ENCODE data around the gene RMRP. TPM values are rescaled to one million over a fixed set of nuclear protein-coding genes. Genes with fewer than 3 reads are reported as not detected.
"Not testable (repeated sequence)": the region's sequence is repeated elsewhere in the genome, so short reads cannot be mapped to it uniquely, and the experiment has no call there.

Gene RMRP
- total and polyA plus RNA-seq, 2 experiments from 2014 or later, result 15.3 to 8,626 TPM

DNA sequence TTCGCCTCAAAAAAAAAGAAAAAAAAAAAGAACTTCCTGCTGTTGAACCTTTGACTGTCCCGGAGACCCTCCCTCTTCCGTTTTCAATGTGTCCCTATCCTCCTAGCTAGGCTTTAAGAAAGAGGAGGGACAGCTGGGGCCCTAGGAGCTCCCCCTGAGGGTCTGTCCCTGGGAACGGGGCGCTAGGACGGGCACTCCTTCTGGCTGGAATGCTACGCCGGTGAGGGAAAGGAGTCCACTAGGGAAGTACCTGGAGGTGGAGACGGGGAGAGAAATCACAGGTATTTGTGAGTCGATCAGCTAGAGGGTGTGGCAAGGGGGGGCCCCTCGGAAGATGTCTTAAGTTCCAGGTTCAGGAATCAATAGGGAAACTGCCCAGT lies 11.7 kb downstream of the RMRP start:
- peaks cover 38% of the 10 kb centered on the region for H3K4me1 ChIP-seq (ENCODE audit: insufficient read depth)
- TF ChIP-seq ZNF114 (CRISPR knock-in tag; IDR thresholded peaks at IDR 0.05), result no peak
- TF ChIP-seq, protein P1, sequence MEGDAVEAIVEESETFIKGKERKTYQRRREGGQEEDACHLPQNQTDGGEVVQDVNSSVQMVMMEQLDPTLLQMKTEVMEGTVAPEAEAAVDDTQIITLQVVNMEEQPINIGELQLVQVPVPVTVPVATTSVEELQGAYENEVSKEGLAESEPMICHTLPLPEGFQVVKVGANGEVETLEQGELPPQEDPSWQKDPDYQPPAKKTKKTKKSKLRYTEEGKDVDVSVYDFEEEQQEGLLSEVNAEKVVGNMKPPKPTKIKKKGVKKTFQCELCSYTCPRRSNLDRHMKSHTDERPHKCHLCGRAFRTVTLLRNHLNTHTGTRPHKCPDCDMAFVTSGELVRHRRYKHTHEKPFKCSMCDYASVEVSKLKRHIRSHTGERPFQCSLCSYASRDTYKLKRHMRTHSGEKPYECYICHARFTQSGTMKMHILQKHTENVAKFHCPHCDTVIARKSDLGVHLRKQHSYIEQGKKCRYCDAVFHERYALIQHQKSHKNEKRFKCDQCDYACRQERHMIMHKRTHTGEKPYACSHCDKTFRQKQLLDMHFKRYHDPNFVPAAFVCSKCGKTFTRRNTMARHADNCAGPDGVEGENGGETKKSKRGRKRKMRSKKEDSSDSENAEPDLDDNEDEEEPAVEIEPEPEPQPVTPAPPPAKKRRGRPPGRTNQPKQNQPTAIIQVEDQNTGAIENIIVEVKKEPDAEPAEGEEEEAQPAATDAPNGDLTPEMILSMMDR (conservative IDR thresholded peaks at IDR 0.05; ENCODE audit: low read depth in 2 of 2), result peak; percentile 18 to 33; a peak in 2 of 4 replicates
- TF ChIP-seq, protein P2, sequence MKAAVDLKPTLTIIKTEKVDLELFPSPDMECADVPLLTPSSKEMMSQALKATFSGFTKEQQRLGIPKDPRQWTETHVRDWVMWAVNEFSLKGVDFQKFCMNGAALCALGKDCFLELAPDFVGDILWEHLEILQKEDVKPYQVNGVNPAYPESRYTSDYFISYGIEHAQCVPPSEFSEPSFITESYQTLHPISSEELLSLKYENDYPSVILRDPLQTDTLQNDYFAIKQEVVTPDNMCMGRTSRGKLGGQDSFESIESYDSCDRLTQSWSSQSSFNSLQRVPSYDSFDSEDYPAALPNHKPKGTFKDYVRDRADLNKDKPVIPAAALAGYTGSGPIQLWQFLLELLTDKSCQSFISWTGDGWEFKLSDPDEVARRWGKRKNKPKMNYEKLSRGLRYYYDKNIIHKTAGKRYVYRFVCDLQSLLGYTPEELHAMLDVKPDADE (IDR thresholded peaks at IDR 0.05), result 0 out of 2 replicates have a peak, but pooled peaks have one; percentile 28
- H3K27me3 ChIP-seq (ENCODE audit: insufficient read depth), result no peaks in the 10 kb centered on the region
- H3K27ac ChIP-seq (ENCODE audit: low read depth), result peak overlapping the region; percentile 87
- Mint-ChIP-seq H3K4me3 (peak overlapping the region; percentile 83), H3K9me3 (peaks cover 3% of the 10 kb centered on the region), H3K27ac (peak overlapping the region; percentile 80), H3K27me3 (ENCODE audit: insufficient read depth, low read depth, poor library complexity) (peaks cover 32% of the 10 kb centered on the region), H3K4me1 (peaks cover 43% of the 10 kb centered on the region), H3K36me3 (ENCODE audit: low read depth) (peaks cover under 1% of the 10 kb centered on the region)
- no peaks in the 10 kb centered on the region for H4K20me1 ChIP-seq (replicated peaks; ENCODE audit: insufficient read depth)
- peak overlapping the region; percentile 99 for H2AFZ ChIP-seq
- no peaks in the 10 kb centered on the region for H3K9me2 ChIP-seq (ENCODE audit: insufficient read depth)
- peaks cover 15% of the 10 kb centered on the region; the same call in 1 of the 2 replicates for H3F3A ChIP-seq (replicated peaks; ENCODE audit: low read depth)
- ATAC-seq, result peak; percentile 72
- DNase-seq (ENCODE audit: low spot score), result peak; percentile 91
- no peaks in the 10 kb centered on the region for H3K79me2 ChIP-seq (replicated peaks; ENCODE audit: insufficient read depth)
- H3K4me2 ChIP-seq, result peak overlapping the region; percentile 97
- H3K36me3 ChIP-seq (ENCODE audit: insufficient read depth), result no peaks in the 10 kb centered on the region
- H3K4me3 ChIP-seq, result peak overlapping the region; percentile 95

DNA sequence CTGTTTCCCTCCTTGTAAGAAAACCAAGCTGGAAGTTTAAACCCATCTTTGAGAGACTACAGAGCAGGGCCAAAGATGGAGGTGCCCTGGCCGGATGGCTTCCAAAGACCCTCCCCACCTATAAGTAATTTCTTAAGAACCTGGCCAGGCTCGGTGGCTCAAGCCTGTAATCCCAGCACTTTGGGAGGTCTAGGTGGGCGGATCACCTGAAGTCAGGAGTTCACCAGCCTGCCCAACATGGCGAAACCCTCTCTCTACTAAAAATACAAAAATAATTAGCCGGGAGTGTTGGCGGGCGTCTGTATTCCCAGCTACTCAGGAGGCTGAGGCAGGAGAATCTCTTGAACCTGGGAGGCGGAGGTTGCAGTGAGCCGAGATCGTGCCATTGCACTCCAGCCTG lies 12.1 kb downstream of the RMRP start:
- H3K4me2 ChIP-seq, result peak overlapping the region; percentile 97
- peaks cover 39% of the 10 kb centered on the region for H3K4me1 Mint-ChIP-seq
- not testable (repeated sequence) for H3K27me3 ChIP-seq (ENCODE audit: insufficient read depth); H3K36me3 ChIP-seq (ENCODE audit: insufficient read depth); H3K9me3 Mint-ChIP-seq; H4K20me1 ChIP-seq (replicated peaks; ENCODE audit: insufficient read depth); H3K79me2 ChIP-seq (replicated peaks; ENCODE audit: insufficient read depth); H3K9me2 ChIP-seq (ENCODE audit: insufficient read depth); H3K27ac Mint-ChIP-seq; H3K36me3 Mint-ChIP-seq (ENCODE audit: low read depth)
- peak overlapping the region; percentile 99 for H2AFZ ChIP-seq
- peaks cover 15% of the 10 kb centered on the region; the same call in 1 of the 2 replicates for H3F3A ChIP-seq (replicated peaks; ENCODE audit: low read depth)
- peaks cover 34% of the 10 kb centered on the region for H3K4me1 ChIP-seq (ENCODE audit: insufficient read depth)
- ATAC-seq, result peak; percentile 2; the same call in 2 of the 3 replicates
- peaks cover 31% of the 10 kb centered on the region for H3K27me3 Mint-ChIP-seq (ENCODE audit: insufficient read depth, low read depth, poor library complexity)
- peak overlapping the region; percentile 95 for H3K4me3 ChIP-seq
- H3K27ac ChIP-seq (ENCODE audit: low read depth), result peak overlapping the region; percentile 87
- peak overlapping the region; percentile 83 for H3K4me3 Mint-ChIP-seq
- DNase-seq (ENCODE audit: low spot score), result peak; percentile 30

DNA sequence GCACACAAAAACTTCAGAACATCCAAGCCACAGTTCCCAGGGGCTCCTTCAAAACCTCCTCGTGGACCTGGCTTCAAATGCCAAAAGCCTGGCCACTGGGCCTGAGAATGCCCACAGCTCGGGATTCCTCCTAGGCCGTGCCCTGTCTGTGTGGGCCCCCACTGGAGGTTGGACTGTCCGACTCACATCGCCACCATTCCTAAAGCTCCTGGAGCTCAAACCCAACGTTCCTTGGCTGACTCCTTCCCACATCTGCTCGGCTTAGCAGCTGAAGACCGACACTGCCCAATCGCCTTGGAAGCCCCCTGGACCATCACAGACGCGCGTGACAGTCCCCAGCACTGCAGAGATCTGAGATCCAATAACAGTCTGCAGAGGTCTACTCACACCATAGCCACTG lies 14.8 kb downstream of the RMRP start:
- H3K4me1 ChIP-seq (ENCODE audit: insufficient read depth), result peaks cover 12% of the 10 kb centered on the region
- no peak overlapping the region for H2AFZ ChIP-seq
- peaks cover 13% of the 10 kb centered on the region for H3K4me1 Mint-ChIP-seq
- H3K4me3 ChIP-seq, result no peak overlapping the region
- H3F3A ChIP-seq (replicated peaks; ENCODE audit: low read depth), result peaks cover 14% of the 10 kb centered on the region; the same call in 1 of the 2 replicates
- H3K27me3 Mint-ChIP-seq (ENCODE audit: insufficient read depth, low read depth, poor library complexity), result peaks cover 21% of the 10 kb centered on the region
- DNase-seq (ENCODE audit: low spot score), result no peak
- H3K4me3 Mint-ChIP-seq, result no peak overlapping the region
- H3K4me2 ChIP-seq, result no peak overlapping the region
- H4K20me1 ChIP-seq (replicated peaks; ENCODE audit: insufficient read depth), result no peaks in the 10 kb centered on the region
- H3K27ac ChIP-seq (ENCODE audit: low read depth), result no peak overlapping the region
- H3K27me3 ChIP-seq (ENCODE audit: insufficient read depth), result no peaks in the 10 kb centered on the region
- H3K9me3 Mint-ChIP-seq, result peaks cover 7% of the 10 kb centered on the region
- ATAC-seq, result no peak
- H3K36me3 ChIP-seq (ENCODE audit: insufficient read depth), result no peaks in the 10 kb centered on the region
- peaks cover 10% of the 10 kb centered on the region for H3K36me3 Mint-ChIP-seq (ENCODE audit: low read depth)
- H3K79me2 ChIP-seq (replicated peaks; ENCODE audit: insufficient read depth), result no peaks in the 10 kb centered on the region
- H3K9me2 ChIP-seq (ENCODE audit: insufficient read depth), result no peaks in the 10 kb centered on the region
- H3K27ac Mint-ChIP-seq, result no peak overlapping the region
- TF ChIP-seq EZH2phosphoT487 (IDR thresholded peaks at IDR 0.05; ENCODE audit: unreplicated experiment) (no peak), ZNF114 (CRISPR knock-in tag; IDR thresholded peaks at IDR 0.05) (no peak), EZH2 (IDR thresholded peaks at IDR 0.05; ENCODE audit: low read depth, unreplicated experiment) (no peak), JUNB (IDR thresholded peaks at IDR 0.05; ENCODE audit: unreplicated experiment) (no peak), STAT1 (IDR thresholded peaks at IDR 0.05; ENCODE audit: unreplicated experiment) (no peak)
- TF ChIP-seq, protein P3, sequence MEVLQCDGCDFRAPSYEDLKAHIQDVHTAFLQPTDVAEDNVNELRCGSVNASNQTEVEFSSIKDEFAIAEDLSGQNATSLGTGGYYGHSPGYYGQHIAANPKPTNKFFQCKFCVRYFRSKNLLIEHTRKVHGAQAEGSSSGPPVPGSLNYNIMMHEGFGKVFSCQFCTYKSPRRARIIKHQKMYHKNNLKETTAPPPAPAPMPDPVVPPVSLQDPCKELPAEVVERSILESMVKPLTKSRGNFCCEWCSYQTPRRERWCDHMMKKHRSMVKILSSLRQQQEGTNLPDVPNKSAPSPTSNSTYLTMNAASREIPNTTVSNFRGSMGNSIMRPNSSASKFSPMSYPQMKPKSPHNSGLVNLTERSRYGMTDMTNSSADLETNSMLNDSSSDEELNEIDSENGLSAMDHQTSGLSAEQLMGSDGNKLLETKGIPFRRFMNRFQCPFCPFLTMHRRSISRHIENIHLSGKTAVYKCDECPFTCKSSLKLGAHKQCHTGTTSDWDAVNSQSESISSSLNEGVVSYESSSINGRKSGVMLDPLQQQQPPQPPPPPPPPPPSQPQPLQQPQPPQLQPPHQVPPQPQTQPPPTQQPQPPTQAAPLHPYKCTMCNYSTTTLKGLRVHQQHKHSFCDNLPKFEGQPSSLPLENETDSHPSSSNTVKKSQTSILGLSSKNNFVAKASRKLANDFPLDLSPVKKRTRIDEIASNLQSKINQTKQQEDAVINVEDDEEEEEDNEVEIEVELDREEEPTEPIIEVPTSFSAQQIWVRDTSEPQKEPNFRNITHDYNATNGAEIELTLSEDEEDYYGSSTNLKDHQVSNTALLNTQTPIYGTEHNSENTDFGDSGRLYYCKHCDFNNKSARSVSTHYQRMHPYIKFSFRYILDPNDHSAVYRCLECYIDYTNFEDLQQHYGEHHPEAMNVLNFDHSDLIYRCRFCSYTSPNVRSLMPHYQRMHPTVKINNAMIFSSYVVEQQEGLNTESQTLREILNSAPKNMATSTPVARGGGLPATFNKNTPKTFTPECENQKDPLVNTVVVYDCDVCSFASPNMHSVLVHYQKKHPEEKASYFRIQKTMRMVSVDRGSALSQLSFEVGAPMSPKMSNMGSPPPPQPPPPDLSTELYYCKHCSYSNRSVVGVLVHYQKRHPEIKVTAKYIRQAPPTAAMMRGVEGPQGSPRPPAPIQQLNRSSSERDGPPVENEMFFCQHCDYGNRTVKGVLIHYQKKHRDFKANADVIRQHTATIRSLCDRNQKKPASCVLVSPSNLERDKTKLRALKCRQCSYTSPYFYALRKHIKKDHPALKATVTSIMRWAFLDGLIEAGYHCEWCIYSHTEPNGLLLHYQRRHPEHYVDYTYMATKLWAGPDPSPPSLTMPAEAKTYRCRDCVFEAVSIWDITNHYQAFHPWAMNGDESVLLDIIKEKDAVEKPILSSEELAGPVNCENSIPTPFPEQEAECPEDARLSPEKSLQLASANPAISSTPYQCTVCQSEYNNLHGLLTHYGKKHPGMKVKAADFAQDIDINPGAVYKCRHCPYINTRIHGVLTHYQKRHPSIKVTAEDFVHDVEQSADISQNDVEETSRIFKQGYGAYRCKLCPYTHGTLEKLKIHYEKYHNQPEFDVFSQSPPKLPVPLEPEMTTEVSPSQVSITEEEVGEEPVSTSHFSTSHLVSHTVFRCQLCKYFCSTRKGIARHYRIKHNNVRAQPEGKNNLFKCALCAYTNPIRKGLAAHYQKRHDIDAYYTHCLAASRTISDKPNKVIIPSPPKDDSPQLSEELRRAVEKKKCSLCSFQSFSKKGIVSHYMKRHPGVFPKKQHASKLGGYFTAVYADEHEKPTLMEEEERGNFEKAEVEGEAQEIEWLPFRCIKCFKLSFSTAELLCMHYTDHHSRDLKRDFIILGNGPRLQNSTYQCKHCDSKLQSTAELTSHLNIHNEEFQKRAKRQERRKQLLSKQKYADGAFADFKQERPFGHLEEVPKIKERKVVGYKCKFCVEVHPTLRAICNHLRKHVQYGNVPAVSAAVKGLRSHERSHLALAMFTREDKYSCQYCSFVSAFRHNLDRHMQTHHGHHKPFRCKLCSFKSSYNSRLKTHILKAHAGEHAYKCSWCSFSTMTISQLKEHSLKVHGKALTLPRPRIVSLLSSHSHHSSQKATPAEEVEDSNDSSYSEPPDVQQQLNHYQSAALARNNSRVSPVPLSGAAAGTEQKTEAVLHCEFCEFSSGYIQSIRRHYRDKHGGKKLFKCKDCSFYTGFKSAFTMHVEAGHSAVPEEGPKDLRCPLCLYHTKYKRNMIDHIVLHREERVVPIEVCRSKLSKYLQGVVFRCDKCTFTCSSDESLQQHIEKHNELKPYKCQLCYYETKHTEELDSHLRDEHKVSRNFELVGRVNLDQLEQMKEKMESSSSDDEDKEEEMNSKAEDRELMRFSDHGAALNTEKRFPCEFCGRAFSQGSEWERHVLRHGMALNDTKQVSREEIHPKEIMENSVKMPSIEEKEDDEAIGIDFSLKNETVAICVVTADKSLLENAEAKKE (CRISPR knock-in tag; IDR thresholded peaks at IDR 0.05), result no peak
